ENCODE data around the gene LCN2.

GRCh38 chr9:128141604-128142003, 7.6 kb upstream of the LCN2 start:
- no peak for TF ChIP-seq POLR2A (IDR thresholded peaks at IDR 0.05)
- no peak for TF ChIP-seq CTCF (IDR thresholded peaks at IDR 0.05)

Measured in body of pancreas (tissue), 4 donors.